GM19099 (cell line): ENCODE measurements around the gene ETV4.
A peak's percentile ranks its signal among the peaks of the same experiment; 100 is the strongest.

ENCODE experiments used
- POLR2A ChIP-seq: IDR thresholded peaks from 3 replicates; pipeline ENCODE4 v1.6.1; 2011; ENCODE audit warnings: low read depth; ENCODE audit not compliant: insufficient read length; ENCODE audit errors: extremely low read depth

ETV4 gene

DNA sequence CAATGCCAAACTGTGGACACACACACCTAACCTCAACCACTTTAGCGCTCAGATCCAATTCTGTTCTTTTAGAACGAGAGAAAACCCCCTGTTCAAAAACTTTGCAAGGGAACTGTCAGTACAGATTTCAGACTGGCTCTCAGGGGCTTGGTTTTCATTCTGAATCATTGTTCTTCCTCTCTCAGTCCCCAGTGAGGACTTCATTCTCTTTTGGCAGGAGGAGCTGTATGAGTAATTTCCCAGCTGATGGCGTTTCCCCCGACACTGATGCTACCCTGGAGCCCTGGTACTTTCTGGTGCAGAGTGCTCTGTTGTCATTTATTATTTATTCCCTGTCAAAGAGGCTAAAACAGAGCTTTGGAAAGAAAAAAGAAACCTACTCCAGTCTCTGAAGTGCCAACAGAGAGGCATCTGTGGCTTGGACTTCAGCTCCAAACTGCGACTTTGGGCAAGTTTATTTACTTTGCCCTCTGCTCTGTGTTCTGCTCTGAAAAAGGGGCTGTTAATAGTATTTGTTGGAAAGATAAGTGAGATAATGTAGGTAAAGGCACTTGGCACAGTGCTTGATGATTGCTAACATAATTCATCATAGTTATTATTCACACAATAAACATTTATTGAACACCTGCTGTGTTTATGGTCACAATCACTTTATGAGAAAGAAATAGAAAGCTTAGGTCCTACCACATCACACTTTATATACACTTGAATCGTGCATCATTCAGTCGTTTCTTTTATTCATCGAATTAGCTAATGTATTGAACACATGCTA lies 28.3 kb downstream of the ETV4 start:
- no peak for TF ChIP-seq POLR2A

DNA sequence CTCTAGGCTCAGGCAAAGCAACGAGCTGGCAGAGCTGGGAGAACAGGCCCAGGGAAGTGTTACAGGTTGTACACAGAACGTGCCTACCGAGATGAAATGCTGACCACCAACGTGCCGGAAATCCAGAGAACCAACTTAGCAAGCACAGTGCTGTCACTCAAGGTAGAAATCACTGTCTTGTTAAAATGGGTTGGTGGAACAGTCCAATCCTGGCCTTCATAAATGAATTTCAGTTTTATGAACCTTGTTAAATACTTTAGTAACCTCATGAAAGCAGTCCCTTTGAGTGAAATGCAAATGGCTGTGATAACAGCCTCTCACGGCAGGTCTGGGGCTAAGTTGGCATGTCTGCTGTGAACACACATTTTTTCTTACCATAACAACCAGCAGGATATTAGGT lies 29.0 kb downstream of the ETV4 start:
- no peak for TF ChIP-seq POLR2A

DNA sequence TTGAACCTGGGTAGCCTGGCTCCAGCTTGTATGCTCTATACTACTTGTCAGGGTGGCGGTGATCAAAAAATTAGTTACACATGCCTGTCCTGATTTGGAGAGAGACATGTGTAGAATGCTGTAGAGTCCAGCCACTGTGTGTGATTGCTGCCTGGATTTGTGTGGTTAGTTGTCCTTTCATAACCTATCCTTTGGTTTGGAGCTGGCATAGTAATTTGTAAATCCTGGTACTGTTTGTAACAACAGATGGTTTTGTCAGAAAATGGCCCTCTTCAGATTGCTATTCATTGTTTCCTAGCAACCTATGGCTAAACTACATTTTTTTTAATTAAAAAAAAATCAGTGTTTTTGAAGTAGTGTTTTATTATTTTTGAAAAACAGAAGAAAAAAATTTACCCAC lies 30.5 kb downstream of the ETV4 start:
- TF ChIP-seq POLR2A: no peak

DNA sequence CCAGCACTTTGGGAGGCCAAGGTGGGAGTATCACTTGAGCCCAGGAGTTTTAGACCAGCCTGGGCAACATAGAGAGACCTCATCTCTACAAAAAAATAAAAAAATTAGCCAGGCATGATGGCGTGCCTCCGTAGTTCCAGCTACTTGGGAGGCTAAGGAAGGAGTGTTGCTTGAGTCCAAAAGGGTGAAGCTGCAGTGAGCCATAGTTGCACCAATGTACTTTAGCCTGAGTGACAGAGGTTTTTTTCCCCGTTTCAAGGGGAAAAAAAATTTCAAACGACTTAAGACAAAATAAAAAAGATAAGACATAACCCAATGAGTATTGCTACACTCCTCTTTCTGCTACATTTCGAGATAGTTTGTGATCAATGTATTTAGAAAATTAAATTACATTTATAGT lies 55.5 kb downstream of the ETV4 start:
- TF ChIP-seq POLR2A: no peak

DNA sequence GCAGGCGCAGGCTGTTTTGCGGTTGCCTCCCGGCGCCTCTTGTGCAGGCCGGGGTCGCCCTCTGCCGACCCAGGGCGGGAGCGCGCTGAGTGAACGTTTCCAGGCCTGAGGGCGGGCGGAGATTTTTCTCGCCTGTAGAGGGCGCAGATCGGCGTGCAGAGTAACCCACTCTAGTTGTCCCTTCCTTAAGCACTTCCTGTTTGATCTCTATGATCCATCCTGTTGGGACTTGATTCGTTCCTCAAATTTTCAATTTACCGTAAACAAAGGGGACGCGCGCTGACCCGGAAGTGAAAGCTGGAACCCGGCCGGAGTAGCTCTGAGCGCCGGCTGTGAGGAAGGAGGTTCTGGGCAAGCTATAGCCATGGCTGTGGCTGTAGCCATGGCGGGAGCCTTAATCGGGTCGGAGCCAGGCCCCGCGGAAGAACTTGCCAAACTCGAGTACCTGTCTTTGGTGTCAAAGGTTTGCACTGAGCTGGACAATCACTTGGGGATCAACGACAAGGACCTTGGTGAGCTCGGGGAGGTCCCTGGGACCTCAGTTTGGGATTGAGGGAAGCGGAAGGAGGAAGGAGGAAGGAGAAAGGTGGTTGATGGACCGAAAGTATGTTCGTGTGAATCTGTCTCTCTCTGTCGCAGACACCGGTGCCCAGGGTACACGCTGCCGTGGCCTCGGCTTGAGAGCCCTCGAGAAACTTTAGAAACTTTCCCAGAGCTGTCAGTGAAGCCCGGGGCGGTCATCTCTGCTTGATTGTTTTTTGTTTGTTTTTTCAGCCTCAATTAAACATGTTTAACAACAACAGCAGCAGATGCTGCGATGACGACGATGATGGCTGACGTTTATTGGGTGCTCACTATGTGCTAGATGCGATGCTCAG lies 62.2 kb downstream of the ETV4 start, which contains the start of gene DHX8:
Gene DHX8, plus strand, starts transcription at position 302 of the 878 bp plus-strand sequence. Its CDS starts 63 bp downstream, at position 365.
- peak; percentile 95 for TF ChIP-seq POLR2A

DNA sequence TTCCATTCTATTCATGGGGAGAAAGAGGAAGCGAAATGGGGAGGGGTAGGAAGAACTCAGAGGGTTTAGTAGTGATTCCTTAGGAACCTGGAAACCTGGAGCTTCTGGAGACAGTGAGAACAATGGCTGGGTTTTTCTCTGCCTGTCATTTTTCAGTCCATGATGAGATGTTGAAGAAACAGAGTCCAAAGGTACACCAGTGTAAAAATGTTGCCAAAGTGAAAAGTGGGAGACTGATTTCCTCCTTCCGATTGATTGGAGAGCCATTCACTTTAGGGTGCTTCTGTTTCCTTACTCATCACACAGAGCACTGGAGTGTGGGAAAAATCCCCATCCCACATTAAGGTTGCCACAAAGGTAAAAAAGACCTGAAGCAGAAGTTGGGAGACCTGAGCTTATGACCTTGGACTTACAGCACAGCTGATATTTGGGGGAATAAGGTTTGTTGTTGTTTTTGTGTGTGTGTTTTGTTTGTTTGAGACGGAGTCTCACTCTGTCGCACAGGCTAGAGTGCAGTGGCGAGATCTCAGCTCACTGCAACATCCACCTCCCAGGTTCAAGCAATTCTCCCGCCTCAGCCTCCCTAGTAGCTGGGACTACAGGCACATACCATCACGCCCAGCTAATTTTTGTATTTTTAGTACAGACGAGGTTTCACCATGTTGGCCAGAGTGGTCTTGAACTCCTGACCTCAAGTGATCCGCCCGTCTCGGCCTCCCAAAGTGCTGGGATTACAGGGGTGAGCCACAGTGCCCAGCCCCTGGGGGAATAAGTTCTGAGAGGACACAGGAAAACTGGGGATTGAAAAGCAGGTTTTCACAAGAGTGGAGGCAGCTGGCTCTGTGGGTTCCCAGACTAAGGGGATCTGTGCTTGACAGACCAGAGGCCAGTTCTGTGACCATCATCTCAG lies 63.8 kb downstream of the ETV4 start:
- no peak for TF ChIP-seq POLR2A

DNA sequence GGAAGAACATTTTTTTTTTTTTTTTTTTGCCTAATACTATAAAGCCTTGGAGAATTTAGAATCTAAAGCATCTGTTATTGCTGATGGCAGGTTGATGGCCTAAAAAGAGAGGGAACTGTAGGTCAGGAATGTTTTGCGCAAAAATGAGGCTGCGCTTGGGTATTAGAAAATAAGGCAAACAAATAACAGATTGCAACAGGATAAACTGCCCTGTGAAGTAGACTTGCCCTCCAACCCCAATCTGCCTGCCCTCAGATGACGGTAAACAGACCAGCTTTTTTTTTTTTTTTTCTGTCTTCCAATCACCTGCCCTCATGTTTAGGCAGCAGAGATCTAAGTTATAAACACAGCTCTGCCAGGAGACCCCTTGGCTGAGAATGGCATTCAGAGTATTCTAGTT lies 66.2 kb downstream of the ETV4 start:
- no peak for TF ChIP-seq POLR2A
